ENCODE results near the gene CHCHD6.

CHCHD6 gene

GRCh38 chr3:127000761-127001160 is 296.7 kb downstream of the CHCHD6 start:
- DNase-seq: no peak

- no peak for DNase-seq
Measured at GRCh38 chr3:127001486-127002194, 297.6 kb downstream of the CHCHD6 start.

GRCh38 chr3:127002195-127003174 is 298.4 kb downstream of the CHCHD6 start:
- no peak for DNase-seq

- no peak for DNase-seq
Measured at GRCh38 chr3:127003175-127003555, 299.1 kb downstream of the CHCHD6 start.

GRCh38 chr3:127003601-127004280 is 299.7 kb downstream of the CHCHD6 start:
- no peak for DNase-seq

- no peak for DNase-seq
Measured at GRCh38 chr3:127004641-127005397, 300.8 kb downstream of the CHCHD6 start.

- DNase-seq: no peak
Measured at GRCh38 chr3:127005864-127006500, 301.9 kb downstream of the CHCHD6 start.

GRCh38 chr3:127006781-127007436 is 302.9 kb downstream of the CHCHD6 start:
- no peak for DNase-seq

GRCh38 chr3:127008236-127008635 is 304.2 kb downstream of the CHCHD6 start:
- no peak for DNase-seq

GRCh38 chr3:127009531-127009930 is 305.5 kb downstream of the CHCHD6 start:
- no peak for DNase-seq
